Activated CD8-positive, alpha-beta memory T cell treated with anti-CD3 and anti-CD28 coated beads, Interleukin-2, amount 50 U/mL, for 1 hour (primary cell): ENCODE measurements around the gene KNL1.
"Not testable (repeated sequence)": the region's sequence is repeated elsewhere in the genome, so short reads cannot be mapped to it uniquely, and the experiment has no call there.

Experiments
- DNase-seq: peaks from one replicate; pipeline ENCODE4 v3.0.0-alpha.2; 2020; ENCODE audit errors: extremely low read depth

KNL1 gene

DNA sequence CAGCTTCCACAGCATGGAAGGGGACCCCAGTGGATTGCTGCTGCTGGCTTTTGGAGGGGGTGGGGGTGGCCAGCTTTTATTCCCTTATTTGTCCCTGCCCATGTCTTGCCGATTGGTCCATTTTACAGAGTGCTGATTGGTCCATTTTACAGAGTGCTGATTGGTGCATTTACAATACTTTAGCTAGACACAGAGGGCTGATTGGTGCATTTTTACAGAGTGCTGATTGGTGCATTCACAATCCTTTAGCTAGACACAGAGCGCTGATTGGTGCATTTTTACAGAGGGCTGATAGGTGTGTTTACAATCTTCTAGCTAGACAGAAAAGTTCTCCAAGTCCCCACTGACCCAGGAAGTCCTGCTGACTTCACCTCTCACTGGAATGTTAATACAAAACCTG is 12.3 kb upstream of the KNL1 start:
- DNase-seq: not testable (repeated sequence)

DNA sequence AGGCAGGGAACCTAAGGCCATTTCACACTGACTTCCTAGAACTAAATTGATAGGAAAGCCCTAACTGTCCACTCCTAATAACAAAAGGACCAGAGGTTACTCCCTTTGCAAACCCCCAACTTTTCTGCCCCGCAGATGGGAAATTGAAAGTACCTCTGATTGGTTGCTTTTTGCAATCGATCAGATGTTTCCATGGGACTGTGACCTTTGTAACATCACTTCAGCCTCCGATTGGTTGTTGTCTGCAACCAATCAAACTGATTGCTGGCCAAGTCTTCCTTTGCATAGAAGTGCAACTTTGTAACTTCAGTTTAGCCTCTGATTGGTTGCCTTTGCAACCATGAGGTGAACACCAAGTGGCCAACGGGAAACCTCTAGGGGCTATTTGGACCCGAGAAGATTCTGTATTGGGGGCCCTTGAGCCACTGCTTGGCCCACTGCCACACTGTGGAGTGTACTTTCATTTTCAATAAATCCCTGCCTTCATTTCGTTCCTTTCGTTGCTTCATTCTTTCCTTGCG is 11.3 kb upstream of the KNL1 start:
- DNase-seq: no peak

DNA sequence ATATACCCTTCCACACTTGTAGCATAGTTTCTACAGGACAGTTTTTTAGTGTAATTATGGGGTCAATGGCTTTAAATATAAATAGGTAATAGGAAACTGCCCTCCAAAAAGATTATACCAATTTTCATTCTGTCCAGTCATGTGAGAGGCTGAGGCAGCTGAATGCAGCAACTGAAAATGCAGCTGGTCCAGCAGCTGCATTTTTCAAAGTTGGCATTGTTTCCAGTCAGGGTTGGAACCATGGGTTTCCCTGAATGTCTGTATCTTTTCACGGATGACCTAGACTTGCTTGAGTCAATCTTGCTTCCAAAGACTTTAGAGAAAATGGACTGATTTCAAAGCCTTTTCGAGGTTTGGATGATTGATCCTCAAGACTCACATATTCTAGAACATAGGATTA is 9.9 kb upstream of the KNL1 start:
- no peak for DNase-seq

DNA sequence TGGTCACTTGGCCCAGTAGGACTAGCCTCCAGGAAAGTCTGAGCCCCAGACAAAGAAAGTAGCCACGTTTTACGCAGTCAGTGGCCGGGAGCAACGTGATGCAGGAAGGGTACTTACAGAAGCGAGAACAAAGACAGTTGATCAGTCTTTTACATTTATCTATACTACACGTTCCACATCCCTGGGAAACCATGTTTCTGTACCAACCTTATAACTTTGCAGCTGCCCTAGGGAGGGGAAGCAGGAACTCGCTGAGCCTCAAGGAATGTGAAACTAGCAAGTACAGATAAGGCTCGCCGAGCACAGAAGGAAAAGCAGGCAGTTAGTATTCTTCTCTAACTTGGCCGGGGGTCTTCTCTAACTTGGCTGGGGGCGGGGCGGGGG is 3.4 kb upstream of the KNL1 start:
- no peak for DNase-seq

DNA sequence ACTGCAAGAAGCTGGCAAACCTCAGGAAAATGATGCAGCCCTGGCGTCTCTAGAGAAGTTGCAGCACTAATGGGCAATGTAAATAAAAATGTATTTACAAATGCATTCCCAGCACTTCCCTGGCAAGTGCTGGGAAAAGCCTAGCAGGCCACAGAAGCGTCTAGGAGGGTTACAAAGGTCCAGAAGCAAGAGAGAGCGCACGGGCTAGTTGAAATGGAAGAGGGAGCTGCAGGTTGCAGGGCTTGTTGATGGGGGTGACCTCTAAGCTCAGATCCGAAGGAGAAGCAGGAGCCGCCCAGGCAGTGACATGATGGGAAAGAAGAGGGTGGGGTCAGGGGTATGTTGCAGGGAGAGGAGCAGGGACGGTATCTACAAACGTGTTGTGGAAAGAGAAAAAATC is 2.7 kb upstream of the KNL1 start:
- DNase-seq: no peak

DNA sequence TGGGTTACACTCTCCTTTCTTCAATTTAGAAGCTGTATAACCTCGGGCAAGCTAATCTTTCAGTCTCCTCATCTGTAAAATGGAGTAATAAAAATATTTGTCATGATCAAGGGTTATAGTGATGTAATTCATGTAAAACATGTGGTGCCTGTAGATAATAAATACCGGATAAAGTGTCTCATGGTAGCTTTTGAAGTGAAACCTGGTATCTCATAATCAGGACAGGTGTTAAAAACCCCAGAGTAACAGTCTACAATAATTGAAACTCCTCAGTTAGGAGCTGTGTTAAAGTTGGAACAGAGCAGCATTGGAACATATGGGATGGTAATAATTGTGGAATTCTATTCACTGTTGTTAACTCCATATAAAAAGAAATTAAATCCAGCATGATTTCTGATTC is 884 bp upstream of the KNL1 start:
- no peak for DNase-seq

DNA sequence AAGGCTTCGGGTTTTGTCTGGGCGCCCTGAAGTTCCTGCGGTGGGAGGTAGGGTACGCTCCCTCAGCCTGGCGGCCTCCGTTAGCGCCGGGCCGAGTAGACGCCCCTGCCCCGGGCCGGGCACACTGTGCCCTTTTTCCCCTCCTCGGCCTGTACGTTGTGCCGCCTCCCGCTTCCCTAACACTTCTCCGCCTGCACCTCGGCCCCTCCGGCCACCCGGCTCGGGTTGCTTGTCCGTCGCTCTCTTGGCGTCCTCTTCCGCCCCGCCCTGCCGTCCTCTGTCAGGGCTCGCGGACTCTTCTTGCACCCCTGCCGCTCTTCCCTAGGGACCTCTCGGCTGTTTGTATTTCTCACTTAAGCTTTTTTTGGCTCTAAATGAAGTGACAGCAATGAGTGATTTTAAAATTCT is 384 bp downstream of the KNL1 start:
- no peak for DNase-seq

DNA sequence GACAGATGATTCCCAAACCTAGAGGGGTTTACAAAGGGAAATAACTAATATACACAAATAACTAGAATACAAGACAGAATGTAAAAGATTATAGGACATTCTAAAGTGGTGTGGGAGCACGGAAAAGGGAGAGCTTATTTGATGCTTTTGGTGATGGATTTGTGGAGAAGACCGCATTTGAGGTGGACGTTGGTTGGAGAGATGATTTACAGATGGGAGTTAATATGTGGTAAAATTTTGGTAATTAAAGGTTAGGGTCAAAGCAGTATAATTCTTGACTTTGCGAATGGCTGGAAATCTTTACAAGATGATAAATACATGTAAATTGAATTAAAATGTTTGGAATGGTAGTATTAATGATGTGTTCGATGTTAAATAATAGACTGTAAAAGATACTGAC is 1.2 kb downstream of the KNL1 start:
- no peak for DNase-seq

DNA sequence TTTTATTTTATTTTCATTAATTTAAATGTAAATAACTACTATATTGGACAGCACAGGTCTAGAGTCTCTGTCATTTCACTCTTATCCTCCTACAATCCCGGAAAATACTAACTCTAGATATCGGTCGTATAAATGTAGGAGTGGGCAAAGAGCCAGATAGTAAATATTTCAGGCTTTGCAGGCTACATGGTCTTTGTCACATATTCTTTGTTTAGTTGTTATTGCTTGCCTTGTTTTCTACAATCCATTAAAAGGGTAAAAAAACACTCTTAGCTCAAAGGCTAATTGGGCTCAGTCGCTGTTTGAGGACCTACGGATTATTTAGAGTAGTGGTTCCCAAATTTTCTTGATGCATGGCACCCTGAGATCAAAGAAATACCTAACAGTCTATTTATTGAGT is 1.7 kb downstream of the KNL1 start:
- DNase-seq: no peak

DNA sequence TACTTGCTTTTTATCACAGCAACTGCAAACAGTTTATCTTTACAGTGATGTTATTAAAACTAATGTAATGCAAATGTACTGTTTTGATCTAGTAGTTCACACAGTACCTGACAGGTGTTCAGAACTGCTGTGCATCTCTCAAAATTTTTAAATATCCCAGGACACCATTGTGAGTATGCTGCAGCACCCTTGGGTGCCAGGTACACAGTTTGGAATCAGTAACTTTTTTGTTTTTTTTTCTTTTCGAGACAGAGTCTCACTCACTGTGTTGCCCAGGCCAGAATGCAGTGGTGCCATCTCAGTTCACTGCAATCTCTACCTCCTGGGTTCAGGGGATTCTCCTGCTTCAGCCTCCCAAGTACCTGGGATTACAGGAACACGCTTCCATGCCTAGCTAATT is 3.0 kb downstream of the KNL1 start:
- DNase-seq: no peak

DNA sequence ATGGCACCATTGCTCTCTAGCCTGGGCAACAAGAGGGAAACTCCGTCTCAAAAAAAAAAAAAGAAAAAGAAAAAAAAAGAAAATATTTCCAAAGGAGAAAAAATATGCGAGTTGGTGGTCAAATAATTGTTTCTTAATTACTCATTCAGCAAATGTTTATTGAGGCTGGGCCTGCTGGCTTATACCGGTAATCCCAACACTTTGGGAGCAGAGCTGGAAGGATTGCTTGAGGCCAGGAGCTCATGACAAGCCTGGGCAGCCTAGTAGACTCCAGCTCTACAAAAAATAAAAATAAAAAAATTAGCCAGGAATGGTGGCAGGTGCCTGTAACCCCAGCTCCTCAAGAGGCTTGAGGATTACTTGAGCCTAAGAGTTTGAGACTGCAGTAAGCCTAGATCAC is 4.1 kb downstream of the KNL1 start:
- no peak for DNase-seq

DNA sequence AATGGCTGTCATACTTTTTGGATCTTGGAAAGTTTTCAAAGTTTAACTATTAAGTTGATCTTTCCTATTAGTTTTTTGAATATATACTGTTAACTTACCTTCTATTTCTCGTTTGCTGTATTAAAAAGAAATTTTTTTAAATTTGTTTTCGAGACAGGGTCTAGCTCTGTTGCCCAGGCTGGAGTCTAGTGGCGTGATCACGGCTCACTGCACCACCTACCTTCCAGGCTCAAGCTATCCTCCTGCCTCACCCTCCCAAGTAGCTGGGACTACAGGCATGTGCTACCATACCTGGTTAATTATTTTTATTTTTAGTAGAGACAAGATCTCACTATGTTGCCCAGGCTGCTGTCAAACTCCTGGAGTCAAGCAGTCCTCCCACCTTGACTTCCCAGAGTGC is 4.6 kb downstream of the KNL1 start:
- DNase-seq: no peak

DNA sequence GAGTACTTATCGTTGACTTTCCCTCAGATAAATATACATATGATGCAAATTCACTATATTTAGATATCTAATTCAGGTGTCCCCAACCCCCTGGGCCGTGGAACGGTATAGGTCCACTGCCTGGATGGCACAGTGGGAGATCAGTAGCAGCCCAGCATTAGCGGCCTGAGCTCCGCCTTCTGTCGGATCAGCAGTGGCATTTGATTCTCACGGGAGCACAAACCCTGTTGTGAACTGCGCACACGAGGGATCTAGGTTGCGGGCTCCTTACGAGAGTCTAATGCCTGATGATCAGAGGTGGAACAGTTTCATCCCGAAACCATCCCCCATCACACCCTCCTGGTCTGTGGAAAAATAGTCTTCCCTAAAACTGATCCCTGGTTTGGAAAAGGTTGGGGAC is 6.9 kb downstream of the KNL1 start:
- no peak for DNase-seq

DNA sequence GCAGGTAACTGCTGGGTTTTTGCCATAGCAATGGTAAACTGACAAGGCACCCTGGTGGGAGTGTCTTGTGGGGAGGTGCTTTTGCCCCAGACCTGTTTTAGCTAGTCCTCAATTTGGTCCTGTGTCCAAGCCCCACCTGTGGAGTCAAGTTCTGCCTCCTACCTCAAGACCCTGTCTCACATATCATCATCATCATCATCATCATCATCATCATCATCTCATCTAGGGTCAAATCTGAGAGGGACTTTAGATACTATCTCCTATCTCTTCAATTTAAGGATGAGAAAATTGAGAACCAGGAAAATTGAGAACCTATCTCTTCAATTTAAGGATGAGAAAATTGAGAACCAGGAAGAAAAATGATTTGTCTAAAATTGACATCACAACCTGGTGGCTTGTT is 9.9 kb downstream of the KNL1 start:
- no peak for DNase-seq

DNA sequence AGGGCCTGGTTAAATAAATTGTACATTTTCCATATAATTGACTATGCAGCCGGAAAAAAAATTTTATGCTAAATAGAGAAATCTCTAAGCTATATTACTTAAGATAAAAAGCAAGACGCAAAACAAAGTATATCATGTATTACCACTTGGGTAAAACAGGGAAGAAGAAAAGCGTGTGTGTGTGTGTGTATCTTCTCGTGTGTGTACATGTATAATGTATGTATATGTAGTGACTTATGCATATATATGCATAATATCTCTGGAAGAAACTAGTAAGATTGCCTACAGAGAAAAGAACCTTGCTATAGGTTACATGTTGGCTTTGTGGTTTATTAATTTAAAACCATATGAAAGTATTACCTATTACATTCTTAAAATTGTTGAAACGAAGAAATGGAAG is 19.0 kb downstream of the KNL1 start:
- no peak for DNase-seq

DNA sequence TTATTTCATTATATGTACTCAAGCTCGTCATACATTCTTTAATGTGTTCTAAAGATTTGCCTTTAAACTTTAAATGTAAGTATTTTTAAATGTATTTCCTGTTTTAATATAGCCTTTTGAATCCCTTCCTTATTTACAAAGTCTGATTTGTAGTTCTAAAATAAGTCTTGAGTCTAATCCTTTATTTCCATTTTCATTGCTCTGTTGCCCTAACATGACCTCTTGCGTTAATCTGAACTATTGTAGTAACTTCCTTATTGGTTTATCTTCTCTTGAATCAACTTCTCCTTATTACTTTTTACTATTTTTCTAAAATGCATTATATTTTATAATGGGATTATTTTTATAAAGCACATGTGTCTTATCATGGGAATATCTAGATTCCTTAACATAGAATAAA is 24.0 kb downstream of the KNL1 start:
- no peak for DNase-seq

DNA sequence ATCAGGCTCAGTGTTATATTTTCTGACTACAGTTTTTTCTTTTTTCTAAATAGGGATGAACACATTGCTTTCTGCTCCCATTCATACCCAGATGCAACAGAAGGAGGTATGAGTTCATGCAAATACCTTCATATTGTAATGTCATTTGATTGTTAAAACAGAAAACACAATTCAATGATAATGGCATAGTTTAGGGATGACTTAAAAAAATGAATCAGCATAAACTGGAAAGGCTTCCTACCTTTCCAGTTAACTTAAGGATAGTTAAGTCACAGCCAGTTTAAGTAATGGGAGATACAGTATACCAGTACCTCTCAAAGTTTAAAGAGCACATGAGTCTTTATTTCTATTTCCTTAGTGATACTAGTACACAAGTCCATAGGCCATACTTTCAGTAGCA is 24.9 kb downstream of the KNL1 start:
- no peak for DNase-seq

DNA sequence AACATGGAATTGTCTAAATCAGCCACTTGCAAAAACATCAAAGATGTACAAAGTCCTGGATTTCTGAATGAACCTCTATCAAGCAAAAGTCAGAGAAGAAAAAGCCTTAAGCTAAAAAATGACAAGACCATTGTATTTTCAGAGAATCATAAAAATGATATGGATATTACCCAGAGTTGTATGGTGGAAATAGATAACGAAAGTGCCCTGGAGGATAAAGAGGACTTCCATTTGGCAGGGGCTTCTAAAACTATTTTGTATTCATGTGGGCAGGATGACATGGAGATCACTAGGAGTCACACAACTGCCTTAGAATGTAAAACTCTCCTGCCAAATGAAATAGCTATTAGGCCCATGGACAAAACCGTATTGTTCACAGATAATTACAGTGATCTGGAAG is 29.3 kb downstream of the KNL1 start:
- no peak for DNase-seq

DNA sequence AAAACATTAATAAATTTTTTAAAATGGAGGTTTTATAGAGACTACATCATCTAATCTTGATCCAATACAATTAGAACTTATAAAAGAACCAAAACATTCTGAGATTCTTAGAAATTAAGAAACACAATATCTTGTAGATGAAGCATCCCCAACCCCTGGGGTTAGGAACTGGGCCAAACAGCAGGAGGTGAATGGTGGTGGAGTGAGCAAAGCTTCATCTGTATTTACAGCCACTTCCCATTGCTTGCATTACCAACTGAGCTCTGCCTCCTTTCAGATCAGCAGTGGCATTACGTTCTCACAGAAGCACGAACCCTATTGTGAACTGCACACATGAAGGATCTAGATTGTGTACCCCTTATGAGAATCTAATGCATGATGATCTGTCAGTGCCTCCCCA is 36.3 kb downstream of the KNL1 start:
- no peak for DNase-seq

DNA sequence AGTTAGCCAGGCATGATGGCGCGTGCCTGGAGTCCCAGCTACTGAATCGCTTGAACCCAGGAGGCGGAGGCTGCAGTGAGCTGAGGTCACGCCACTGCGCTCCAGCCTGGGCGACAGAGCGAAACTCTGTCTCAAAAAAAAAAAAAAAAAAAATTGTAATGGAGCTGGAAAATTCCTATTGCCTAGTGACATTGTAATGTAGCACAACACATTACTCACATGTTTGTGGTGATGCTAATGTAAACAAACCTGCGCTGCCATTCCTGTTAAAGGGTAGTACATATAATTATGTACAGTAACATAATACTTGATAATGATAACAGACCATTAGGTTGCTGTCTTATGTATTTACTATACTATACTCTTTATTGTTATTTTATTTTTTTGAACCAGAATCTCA is 39.1 kb downstream of the KNL1 start:
- no peak for DNase-seq

DNA sequence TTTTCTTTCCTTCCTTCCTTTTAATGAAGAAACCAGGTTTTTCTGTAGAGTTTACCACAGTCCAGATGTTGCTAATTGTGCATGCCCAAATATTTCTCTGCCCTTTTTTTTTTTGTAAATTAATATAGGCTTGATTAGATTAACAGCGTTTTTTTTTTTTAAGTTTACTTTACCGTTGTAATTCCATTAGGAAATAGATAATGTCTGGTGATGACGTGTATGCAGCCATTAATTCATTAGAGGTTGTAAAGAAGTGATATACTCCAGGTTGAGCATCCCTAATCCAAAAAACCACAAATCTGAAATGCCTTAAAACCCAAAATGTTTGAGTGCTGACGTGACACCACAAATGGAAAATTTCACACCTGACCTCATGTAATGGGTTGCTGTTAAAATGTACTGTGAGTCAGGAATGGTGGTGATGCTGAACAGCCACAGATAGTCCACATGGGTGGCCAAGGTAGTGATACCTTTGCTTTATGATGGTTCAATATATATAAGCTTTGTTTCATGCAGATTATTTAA is 43.2 kb downstream of the KNL1 start:
- DNase-seq: no peak

DNA sequence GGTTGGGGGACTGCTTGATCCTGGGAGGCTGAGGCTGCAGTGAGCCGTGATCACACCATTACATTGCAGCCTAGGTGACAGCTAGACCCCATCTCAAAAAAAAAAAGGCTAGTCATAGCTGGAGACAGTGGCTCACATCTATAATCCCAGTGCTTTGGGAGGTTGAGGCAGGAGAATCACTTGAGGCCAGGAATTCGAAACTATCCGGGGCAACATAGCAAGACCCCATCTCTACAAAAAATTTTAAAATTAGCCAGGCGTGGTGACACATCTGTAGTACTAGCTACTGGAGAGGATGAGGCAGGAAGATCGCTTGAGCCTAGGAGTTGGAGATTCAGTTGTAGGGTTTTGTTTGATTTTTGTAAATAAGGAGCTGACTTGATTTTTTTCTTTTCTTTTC is 45.6 kb downstream of the KNL1 start:
- no peak for DNase-seq

DNA sequence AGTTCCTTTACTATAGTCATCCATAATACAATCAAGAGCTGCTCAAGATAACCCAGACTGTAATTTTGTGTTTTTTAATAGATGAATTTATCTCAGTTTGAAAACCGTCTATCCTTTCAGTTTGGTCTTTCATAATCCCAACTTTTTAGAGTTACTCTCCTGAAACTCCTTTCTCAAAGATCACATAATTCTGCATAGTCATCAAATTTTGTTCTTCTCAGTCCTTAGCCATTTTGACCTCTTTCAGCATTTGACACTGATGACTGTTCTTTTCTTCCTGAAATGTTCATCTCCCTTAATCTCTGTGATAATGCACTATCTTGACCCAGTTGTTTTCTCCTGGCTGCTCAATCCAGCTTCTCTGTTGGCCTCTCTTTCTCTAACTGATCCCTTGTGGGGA is 53.5 kb downstream of the KNL1 start:
- DNase-seq: no peak

DNA sequence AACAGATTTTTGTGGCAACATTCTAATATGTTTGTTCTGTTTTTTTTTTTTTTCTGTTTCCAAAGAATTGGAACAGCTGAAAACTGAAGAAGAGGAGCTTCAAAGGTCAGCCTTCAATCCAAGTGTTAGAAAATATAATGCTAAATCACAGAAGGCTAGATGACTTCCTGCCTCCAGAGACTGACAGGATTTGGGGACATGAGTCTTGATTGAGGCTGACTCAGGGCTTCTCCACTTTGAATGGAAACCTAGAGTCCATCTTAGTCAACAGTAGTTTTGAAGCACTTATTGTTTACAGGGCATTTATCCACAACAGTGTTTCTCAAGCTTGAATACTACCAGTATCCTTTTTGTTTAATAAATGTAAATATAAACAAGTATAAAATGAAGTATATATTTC is 56.4 kb downstream of the KNL1 start:
- DNase-seq: no peak

DNA sequence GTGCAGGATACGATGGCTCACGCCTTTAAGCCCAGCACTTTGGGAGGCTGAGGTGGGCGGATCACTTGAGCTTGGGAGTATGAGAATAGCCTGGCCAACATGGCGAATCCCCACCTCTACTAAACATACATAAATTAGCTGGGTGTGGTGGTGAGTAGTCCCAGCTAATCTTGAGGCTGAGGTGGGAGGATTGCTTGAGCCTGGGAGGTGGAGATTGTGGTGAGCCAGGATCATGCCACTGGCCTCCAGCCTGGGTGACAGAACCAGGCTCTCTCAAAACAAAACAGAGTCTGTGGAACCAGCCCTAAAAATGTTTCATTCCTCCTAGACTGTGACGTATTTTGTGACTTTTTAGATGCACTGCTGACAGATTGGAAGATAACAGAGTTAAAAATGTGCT is 66.6 kb downstream of the KNL1 start:
- DNase-seq: no peak
